Skeletal muscle tissue (tissue), 4 donors: ENCODE data around the gene NIN. TPM values are rescaled to one million over a fixed set of nuclear protein-coding genes. Genes with fewer than 3 reads are reported as not detected.
"Not testable (repeated sequence)": the region's sequence is repeated elsewhere in the genome, so short reads cannot be mapped to it uniquely, and the experiment has no call there.

Experiments
- H3K27ac ChIP-seq: one replicate; pipeline ENCODE4 v1.7.0; 2013; ENCODE audit warnings: mild to moderate bottlenecking, low read depth, low read length, inconsistent platforms
- H3K27me3 ChIP-seq, 3 donors: one replicate each; pipeline ENCODE4 v1.7.0; 2013; ENCODE audit warnings: low read length in 3 of 3; ENCODE audit not compliant: control insufficient read depth in 3 of 3, insufficient read depth in 3 of 3
- H3K36me3 ChIP-seq, 3 donors: one replicate each; pipeline ENCODE4 v1.7.0; 2013; ENCODE audit warnings: low read length in 3 of 3; ENCODE audit not compliant: control insufficient read depth in 3 of 3, insufficient read depth in 3 of 3
- H3K4me1 ChIP-seq, 3 donors: one replicate each; pipeline ENCODE4 v1.7.0; 2013; ENCODE audit warnings: low read length in 3 of 3, mild to moderate bottlenecking in 3 of 3; ENCODE audit not compliant: control insufficient read depth in 3 of 3, insufficient read depth in 3 of 3
- H3K4me3 ChIP-seq, 3 donors: one replicate each; pipeline ENCODE4 v1.7.0; 2013; ENCODE audit warnings: low read length in 3 of 3
- H3K9ac ChIP-seq, 3 donors: one replicate each; pipeline ENCODE4 v1.7.0; 2013; ENCODE audit warnings: low read length in 3 of 3, mild to moderate bottlenecking in 3 of 3, moderate library complexity in 2 of 3, low read depth in 1 of 3
- H3K9me3 ChIP-seq, 3 donors: one replicate each; pipeline ENCODE4 v1.7.0; 2013; ENCODE audit warnings: low read length in 3 of 3; ENCODE audit not compliant: control insufficient read depth in 3 of 3
- total RNA-seq: library from RNA; depleted of rRNA; stranded (reverse); fragments of >200 nt; gene quantifications from one replicate; pipeline ENCODE4 v1.2.3, GENCODE V29; 2014
- donor health status: Osteomylitis.

Gene NIN
- total RNA-seq, 1 donor from 2014 or later = 24.0 TPM

GRCh38 chr14:50704454-50705010 is 126.4 kb downstream of the NIN start:
- no peaks in the 10 kb centered on the region for H3K4me1 ChIP-seq
- no peaks in the 10 kb centered on the region for H3K36me3 ChIP-seq
- no peak overlapping the region for H3K27ac ChIP-seq
- no peak overlapping the region for H3K4me3 ChIP-seq
- H3K27me3 ChIP-seq = peaks cover 3 to 4% (median 4%) of the 10 kb centered on the region in 3 donors
- H3K9me3 ChIP-seq = no peaks in the 10 kb centered on the region
- H3K9ac ChIP-seq = no peak overlapping the region

- Histone ChIP-seq H3K27ac (no peak overlapping the region), H3K9ac (no peak overlapping the region), H3K4me3 (no peak overlapping the region), H3K36me3 (no peaks in the 10 kb centered on the region), H3K27me3 (peaks cover 3 to 4% (median 4%) of the 10 kb centered on the region in 3 donors), H3K4me1 (no peaks in the 10 kb centered on the region), H3K9me3 (no peaks in the 10 kb centered on the region)
Measured at GRCh38 chr14:50697659-50698290, 133.2 kb downstream of the NIN start.

- not testable (repeated sequence) for H3K4me3 ChIP-seq, H3K27me3 ChIP-seq, H3K9ac ChIP-seq, H3K27ac ChIP-seq, H3K4me1 ChIP-seq, H3K36me3 ChIP-seq, H3K9me3 ChIP-seq
Measured at GRCh38 chr14:50694260-50694659, 136.7 kb downstream of the NIN start.

DNA sequence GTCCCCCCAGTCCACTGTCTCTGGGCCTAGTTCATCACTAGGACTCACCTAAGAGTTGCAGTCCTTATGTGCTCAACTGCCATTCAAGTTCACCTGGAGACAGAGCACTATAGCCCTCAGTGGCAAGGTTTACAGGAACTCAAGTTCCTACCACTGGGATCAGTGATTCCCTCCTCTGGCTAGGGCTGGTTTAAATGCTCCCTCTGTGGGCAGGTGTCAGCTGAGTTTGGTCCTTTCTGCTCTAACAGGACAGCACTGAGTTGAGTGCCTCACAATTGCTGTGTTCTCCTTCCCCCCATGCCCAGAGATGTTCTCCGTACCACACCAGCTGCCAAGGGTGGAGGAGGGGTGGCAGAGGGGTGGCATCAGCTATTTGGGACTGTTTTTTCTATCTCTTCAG is 142.1 kb downstream of the NIN start:
- Histone ChIP-seq H3K4me1 (no peaks in the 10 kb centered on the region), H3K4me3 (no peak overlapping the region), H3K36me3 (no peaks in the 10 kb centered on the region), H3K27ac (no peak overlapping the region), H3K27me3 (no peaks in the 10 kb centered on the region), H3K9ac (no peak overlapping the region), H3K9me3 (no peaks in the 10 kb centered on the region)

DNA sequence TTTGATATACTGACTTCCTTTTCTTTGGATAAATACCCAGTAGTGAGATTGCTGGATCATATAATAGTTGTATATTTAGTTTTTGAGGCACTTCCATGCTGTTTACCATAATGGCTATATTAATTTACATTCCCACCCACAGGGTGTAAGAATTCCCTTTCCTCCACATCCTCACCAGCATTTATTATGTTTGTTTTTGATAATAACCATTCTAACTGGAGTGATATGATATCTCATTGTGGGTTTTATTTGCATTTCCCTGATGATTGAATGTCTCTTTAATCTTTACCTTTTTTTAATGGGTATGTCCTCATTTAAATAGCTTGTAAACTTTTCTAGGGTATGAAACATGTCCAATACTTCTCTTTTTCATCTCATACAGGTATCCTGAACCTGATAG is 151.3 kb downstream of the NIN start:
- no peak overlapping the region for H3K9ac ChIP-seq
- no peaks in the 10 kb centered on the region for H3K9me3 ChIP-seq
- no peak overlapping the region for H3K4me3 ChIP-seq
- H3K27me3 ChIP-seq = no peaks in the 10 kb centered on the region
- no peaks in the 10 kb centered on the region for H3K36me3 ChIP-seq
- no peak overlapping the region for H3K27ac ChIP-seq
- peaks cover 0 to 3% (median 0%) of the 10 kb centered on the region in 3 donors for H3K4me1 ChIP-seq

DNA sequence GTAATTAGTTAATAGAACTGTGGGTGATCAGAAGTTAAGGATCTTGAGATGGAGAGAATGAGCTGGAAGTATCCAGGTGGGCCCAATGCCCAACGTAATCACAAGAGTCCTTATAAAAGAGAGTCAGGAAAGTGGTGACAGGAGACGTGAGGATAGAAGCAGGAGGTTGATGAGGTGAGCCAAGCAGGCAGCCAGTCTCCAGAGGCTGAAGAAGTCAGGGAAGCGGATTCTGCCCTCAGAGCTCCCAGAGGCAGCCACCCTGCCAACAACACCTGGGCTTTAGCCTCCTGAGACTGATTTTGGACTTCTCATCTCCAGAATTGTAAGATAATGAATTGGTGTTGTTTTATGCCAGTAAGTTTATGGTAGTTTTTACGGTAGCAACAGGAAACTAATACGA is 152.8 kb downstream of the NIN start:
- Histone ChIP-seq H3K27me3 (no peaks in the 10 kb centered on the region), H3K4me3 (no peak overlapping the region), H3K36me3 (no peaks in the 10 kb centered on the region), H3K27ac (no peak overlapping the region), H3K4me1 (peaks cover 0 to 3% (median 0%) of the 10 kb centered on the region in 3 donors), H3K9ac (no peak overlapping the region), H3K9me3 (no peaks in the 10 kb centered on the region)

GRCh38 chr14:50677527-50678063 is 153.4 kb downstream of the NIN start:
- Histone ChIP-seq H3K4me3 (no peak overlapping the region), H3K4me1 (peaks cover 0 to 3% (median 0%) of the 10 kb centered on the region in 3 donors), H3K9ac (no peak overlapping the region)

DNA sequence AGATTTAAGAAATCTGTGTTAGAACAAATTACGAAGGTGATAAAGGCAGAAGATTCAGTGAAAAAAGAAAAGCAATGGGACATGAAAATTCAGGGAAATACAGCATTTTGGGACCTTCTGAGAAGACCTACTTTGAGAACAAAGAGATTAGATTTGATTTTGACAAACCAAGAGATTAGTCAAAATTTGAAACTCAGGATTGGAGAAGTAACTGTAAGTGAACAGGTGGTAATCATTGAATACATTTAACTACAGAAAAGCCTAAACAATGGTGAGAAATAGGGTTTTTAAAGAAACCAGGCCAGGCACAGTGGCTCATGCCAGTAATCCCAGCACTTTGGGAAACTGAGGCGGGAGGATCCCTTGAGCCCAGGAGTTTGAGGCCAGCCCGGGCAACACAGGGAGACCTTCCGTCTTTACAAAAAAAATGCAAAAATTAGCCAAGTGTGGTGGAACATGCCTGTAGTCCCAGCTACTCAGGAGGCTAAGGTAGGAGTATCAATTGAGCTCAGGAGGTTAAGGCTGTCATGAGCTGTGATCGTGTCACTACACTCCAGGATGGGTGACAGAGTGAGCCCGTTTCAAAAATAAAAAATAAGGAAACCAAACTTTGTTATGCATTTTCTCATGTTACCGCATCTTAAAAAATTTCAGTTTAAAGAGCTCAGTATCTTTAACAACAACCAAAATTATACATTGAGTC is 154.0 kb downstream of the NIN start:
- no peaks in the 10 kb centered on the region for H3K9me3 ChIP-seq
- H3K27ac ChIP-seq = peak overlapping the region; percentile 47
- no peak overlapping the region for H3K4me3 ChIP-seq
- no peaks in the 10 kb centered on the region for H3K36me3 ChIP-seq
- no peaks in the 10 kb centered on the region for H3K27me3 ChIP-seq
- no peak overlapping the region for H3K9ac ChIP-seq
- peaks cover 0 to 3% (median 0%) of the 10 kb centered on the region in 3 donors for H3K4me1 ChIP-seq

More at GRCh38 chr14:50677527-50678063, 153.4 kb downstream of the NIN start:
- Histone ChIP-seq H3K36me3 (no peaks in the 10 kb centered on the region), H3K27me3 (no peaks in the 10 kb centered on the region), H3K27ac (peak overlapping the region; percentile 47), H3K9me3 (no peaks in the 10 kb centered on the region)

- no peak overlapping the region for H3K4me3 ChIP-seq
Measured at GRCh38 chr14:50675597-50675996, 155.4 kb downstream of the NIN start.

GRCh38 chr14:50670866-50671256 is 160.1 kb downstream of the NIN start:
- Histone ChIP-seq H3K9me3 (no peaks in the 10 kb centered on the region), H3K27me3 (no peaks in the 10 kb centered on the region), H3K4me1 (peaks cover 2 to 8% (median 8%) of the 10 kb centered on the region in 3 donors), H3K9ac (no peak overlapping the region), H3K27ac (no peak overlapping the region), H3K36me3 (no peaks in the 10 kb centered on the region), H3K4me3 (no peak overlapping the region)

More at GRCh38 chr14:50675597-50675996, 155.4 kb downstream of the NIN start:
- Histone ChIP-seq H3K27ac (no peak overlapping the region), H3K9ac (no peak overlapping the region), H3K27me3 (no peaks in the 10 kb centered on the region), H3K36me3 (no peaks in the 10 kb centered on the region), H3K4me1 (peaks cover 0 to 3% (median 0%) of the 10 kb centered on the region in 3 donors), H3K9me3 (no peaks in the 10 kb centered on the region)
